ENCODE data around the gene ATXN3. TPM values are rescaled to one million over a fixed set of nuclear protein-coding genes. Genes with fewer than 3 reads are reported as not detected.

ATXN3 gene
- total and polyA plus RNA-seq, 2 of the 13 experiments (the other 11 are each of a cell fraction or from before 2014, with no cell fraction given) = 14.9 to 17.3 TPM

DNA sequence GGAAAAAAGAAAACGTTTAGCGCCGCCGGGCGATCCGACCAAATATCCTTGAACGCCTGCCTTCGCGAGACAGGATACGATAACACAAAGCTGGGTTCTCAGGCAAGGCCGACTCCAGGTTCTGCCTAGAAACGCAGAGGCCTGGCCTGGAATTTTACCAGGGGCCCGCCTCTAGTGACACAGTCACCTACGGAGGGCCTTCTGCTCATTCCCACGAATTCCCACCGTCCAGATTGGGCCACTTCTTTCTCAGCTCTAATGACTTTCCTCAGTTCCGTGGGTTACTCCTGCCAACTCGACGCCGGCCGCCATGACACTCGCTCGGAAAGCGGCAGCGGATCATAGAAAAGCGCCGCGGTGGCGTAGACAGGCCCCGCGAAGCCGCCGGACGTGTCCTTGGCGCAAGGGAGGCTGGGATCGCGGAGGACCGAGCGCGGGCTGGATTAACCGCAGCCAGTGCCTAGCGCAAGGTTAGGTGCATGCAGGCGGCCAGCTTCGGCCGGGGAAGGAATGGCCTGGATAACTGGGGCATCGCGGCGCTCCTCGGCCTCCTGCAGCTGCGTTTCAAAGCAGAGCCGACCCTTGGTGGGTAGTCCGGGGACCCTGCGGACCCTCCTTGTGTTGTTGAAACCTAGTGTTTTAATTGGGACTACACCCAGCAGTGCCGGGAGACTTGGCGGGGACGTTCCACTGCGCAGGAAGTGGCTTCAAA, 66.5 kb downstream of the ATXN3 start, which contains the start of gene TRIP11 (continued):
- TF ChIP-seq HCFC1 (IDR thresholded peaks at IDR 0.05; ENCODE audit: low read depth, low read length) = peak; percentile 57
- TF ChIP-seq, protein P1, sequence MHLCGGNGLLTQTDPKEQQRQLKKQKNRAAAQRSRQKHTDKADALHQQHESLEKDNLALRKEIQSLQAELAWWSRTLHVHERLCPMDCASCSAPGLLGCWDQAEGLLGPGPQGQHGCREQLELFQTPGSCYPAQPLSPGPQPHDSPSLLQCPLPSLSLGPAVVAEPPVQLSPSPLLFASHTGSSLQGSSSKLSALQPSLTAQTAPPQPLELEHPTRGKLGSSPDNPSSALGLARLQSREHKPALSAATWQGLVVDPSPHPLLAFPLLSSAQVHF (CRISPR knock-in tag; IDR thresholded peaks at IDR 0.05) = peak; percentile 59; the same call in 1 of the 2 replicates
- TF ChIP-seq KMT2A (CRISPR knock-in tag; IDR thresholded peaks at IDR 0.05) = peak; percentile 96
- TF ChIP-seq, protein P2, sequence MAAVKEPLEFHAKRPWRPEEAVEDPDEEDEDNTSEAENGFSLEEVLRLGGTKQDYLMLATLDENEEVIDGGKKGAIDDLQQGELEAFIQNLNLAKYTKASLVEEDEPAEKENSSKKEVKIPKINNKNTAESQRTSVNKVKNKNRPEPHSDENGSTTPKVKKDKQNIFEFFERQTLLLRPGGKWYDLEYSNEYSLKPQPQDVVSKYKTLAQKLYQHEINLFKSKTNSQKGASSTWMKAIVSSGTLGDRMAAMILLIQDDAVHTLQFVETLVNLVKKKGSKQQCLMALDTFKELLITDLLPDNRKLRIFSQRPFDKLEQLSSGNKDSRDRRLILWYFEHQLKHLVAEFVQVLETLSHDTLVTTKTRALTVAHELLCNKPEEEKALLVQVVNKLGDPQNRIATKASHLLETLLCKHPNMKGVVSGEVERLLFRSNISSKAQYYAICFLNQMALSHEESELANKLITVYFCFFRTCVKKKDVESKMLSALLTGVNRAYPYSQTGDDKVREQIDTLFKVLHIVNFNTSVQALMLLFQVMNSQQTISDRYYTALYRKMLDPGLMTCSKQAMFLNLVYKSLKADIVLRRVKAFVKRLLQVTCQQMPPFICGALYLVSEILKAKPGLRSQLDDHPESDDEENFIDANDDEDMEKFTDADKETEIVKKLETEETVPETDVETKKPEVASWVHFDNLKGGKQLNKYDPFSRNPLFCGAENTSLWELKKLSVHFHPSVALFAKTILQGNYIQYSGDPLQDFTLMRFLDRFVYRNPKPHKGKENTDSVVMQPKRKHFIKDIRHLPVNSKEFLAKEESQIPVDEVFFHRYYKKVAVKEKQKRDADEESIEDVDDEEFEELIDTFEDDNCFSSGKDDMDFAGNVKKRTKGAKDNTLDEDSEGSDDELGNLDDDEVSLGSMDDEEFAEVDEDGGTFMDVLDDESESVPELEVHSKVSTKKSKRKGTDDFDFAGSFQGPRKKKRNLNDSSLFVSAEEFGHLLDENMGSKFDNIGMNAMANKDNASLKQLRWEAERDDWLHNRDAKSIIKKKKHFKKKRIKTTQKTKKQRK (IDR thresholded peaks at IDR 0.05; ENCODE audit: low read length) = no peak
- TF ChIP-seq ZNF773 (CRISPR knock-in tag; IDR thresholded peaks at IDR 0.05; ENCODE audit: borderline replicate concordance) = peak; percentile 58; the same call in 1 of the 2 replicates
- no peak for TF ChIP-seq KDM4B (CRISPR knock-in tag; IDR thresholded peaks at IDR 0.05)
- TF ChIP-seq RFX3 (CRISPR knock-in tag; IDR thresholded peaks at IDR 0.05) = 0 out of 2 replicates have a peak, but pooled peaks have one; percentile 15
- 0 out of 2 replicates have a peak, but pooled peaks have one; percentile 63 for TF ChIP-seq ZNF550 (CRISPR knock-in tag; IDR thresholded peaks at IDR 0.05; ENCODE audit: borderline replicate concordance)
- TF ChIP-seq DNMT1 (CRISPR knock-in tag; IDR thresholded peaks at IDR 0.05) = 0 out of 2 replicates have a peak, but pooled peaks have one; percentile 33
- TF ChIP-seq ZNF512B (CRISPR knock-in tag; IDR thresholded peaks at IDR 0.05; ENCODE audit: borderline replicate concordance) = no peak
- TF ChIP-seq ZNF18 (CRISPR knock-in tag; IDR thresholded peaks at IDR 0.05; ENCODE audit: insufficient replicate concordance) = no peak
- TF ChIP-seq ZNF768 (CRISPR knock-in tag; IDR thresholded peaks at IDR 0.05) = peak; percentile 55
- TF ChIP-seq MLLT10 (CRISPR knock-in tag; IDR thresholded peaks at IDR 0.05) = 0 out of 2 replicates have a peak, but pooled peaks have one; percentile 38
- TF ChIP-seq NONO (IDR thresholded peaks at IDR 0.05) = no peak
- TF ChIP-seq NONO (CRISPR knock-in tag; conservative IDR thresholded peaks at IDR 0.05) = peak; percentile 90
- TF ChIP-seq RXRB (CRISPR knock-in tag; IDR thresholded peaks at IDR 0.05; ENCODE audit: borderline replicate concordance) = peak; percentile 52; the same call in 1 of the 2 replicates
- TF ChIP-seq ZNF557 (CRISPR knock-in tag; IDR thresholded peaks at IDR 0.05) = 0 out of 2 replicates have a peak, but pooled peaks have one; percentile 23
- TF ChIP-seq ZSCAN12 (CRISPR knock-in tag; IDR thresholded peaks at IDR 0.05) = no peak; the same call in 1 of the 2 replicates

Data from HepG2 (cell line).